Testis (tissue), 2 donors: ENCODE data around the gene TRAF7.

ENCODE experiments used
- POLR2A ChIP-seq: fragments of 450-650 bp; IDR thresholded peaks from one replicate; pipeline ENCODE4 v1.6.1; 2017; ENCODE audit warnings: antibody characterized with exemption, mild to moderate bottlenecking, moderate library complexity
- TF ChIP-seq, protein P1 (sequence below), 3 experiments: fragments of 450-650 bp in 2 of 3; fragments of 200-600 bp in 1 of 3; sonication (generic) in 1 of 3; IDR thresholded peaks; one replicate each; pipeline ENCODE4 v1.5.1; 2016 to 2019; ENCODE audit warnings: antibody characterized with exemption in 3 of 3, mild to moderate bottlenecking in 2 of 3, moderate library complexity in 1 of 3

DNA sequence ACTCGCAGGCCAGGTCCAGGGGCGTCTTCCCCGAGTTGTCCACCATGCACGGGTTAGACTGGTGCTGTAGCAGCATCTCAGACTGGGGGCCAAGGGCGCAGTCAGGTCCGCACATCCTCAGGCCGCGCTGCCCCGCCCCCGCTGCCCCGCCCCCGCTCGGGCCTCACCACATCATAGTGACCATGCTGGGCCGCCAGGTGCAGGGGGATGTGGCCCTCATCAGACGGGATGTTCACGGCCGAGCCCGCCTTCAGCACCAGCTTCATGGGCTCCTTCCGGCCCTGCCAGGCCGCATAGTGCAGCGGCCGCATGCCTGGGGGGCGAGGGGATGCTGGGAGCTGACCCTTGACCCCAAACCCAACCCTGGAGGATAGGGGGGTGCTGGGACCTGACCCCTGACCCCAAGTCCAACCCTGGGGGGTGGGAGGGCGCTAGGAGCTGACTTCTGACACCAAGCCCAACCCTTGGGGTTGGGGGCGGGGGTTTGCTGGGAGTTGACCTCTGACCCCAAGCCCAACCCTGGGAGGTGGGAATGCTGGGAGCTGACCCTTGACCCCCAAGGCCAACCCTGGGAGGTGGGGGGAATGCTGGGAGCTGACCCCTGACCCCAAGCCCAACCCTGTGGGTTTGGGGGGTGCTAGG is 33.8 kb downstream of the TRAF7 start:
- TF ChIP-seq, protein P1, sequence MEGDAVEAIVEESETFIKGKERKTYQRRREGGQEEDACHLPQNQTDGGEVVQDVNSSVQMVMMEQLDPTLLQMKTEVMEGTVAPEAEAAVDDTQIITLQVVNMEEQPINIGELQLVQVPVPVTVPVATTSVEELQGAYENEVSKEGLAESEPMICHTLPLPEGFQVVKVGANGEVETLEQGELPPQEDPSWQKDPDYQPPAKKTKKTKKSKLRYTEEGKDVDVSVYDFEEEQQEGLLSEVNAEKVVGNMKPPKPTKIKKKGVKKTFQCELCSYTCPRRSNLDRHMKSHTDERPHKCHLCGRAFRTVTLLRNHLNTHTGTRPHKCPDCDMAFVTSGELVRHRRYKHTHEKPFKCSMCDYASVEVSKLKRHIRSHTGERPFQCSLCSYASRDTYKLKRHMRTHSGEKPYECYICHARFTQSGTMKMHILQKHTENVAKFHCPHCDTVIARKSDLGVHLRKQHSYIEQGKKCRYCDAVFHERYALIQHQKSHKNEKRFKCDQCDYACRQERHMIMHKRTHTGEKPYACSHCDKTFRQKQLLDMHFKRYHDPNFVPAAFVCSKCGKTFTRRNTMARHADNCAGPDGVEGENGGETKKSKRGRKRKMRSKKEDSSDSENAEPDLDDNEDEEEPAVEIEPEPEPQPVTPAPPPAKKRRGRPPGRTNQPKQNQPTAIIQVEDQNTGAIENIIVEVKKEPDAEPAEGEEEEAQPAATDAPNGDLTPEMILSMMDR (IDR thresholded peaks at IDR 0.05) = no peak
- no peak for TF ChIP-seq POLR2A
